Measurements from ENCODE around the gene TSPAN12. TPM values are rescaled to one million over a fixed set of nuclear protein-coding genes. Genes with fewer than 3 reads are reported as not detected.

The TSPAN12 gene
- total RNA-seq: 10.7 and 21.1 TPM in 2 replicates

GRCh38 chr7:120857588-120858573 lies at the start of gene TSPAN12:
TSPAN12 (minus strand) TSS chr7:120858144; CDS start chr7:120856763, 1,381 bp downstream.

Other genes with a start within 250 kb of the TSPAN12 start
- 13.7 and 13.9 TPM in 2 replicates for gene ING3, start 92.6 kb upstream of the TSPAN12 start, total RNA-seq
- 0.27 and 3.4 TPM in 2 replicates for gene CPED1, start 130.6 kb upstream of the TSPAN12 start, total RNA-seq